PFSK-1 (cell line): ENCODE measurements around the gene RIMS1.

Source experiments
- FOXP2 ChIP-seq: optimal IDR thresholded peaks from 2 replicates; pipeline ENCODE3; 2011; ENCODE audit warnings: borderline replicate concordance, control low read depth, inconsistent platforms; ENCODE audit not compliant: insufficient read depth; ENCODE audit errors: extremely low read length, extremely low read depth
- POLR2AphosphoS5 ChIP-seq: IDR thresholded peaks from 2 replicates; pipeline ENCODE4 v1.6.1; 2012; ENCODE audit warnings: low read depth, mild to moderate bottlenecking, control low read depth, low read length, moderate library complexity
- REST ChIP-seq, 2 experiments: IDR thresholded peaks; 2 replicates each; pipeline versions ENCODE4 v1.6.1 to v1.8.0; 2011 to 2012; ENCODE audit warnings: low read depth in 2 of 2, low read length in 2 of 2, control low read depth in 1 of 2, inconsistent platforms in 1 of 2, mild to moderate bottlenecking in 1 of 2, moderate library complexity in 1 of 2; ENCODE audit not compliant: insufficient read depth in 1 of 2
- SIN3A ChIP-seq: IDR thresholded peaks from 2 replicates; pipeline ENCODE4 v1.6.1; 2012; ENCODE audit warnings: mild to moderate bottlenecking, low read length, moderate library complexity, borderline replicate concordance; ENCODE audit not compliant: insufficient read depth
- TAF1 ChIP-seq: IDR thresholded peaks from 2 replicates; pipeline ENCODE4 v1.6.1; 2012; ENCODE audit warnings: low read length, control low read depth, borderline replicate concordance; ENCODE audit not compliant: insufficient read depth

RIMS1 gene

GRCh38 chr6:72216222-72217068, 330.1 kb downstream of the RIMS1 start:
- TF ChIP-seq SIN3A (no peak), TAF1 (no peak), REST (IDR thresholded peaks at IDR 0.05; ENCODE audit: insufficient read depth in 1 of 2, low read depth in 2 of 2, low read length in 2 of 2) (no peak), FOXP2 (no peak)

GRCh38 chr6:72217626-72218025, 331.3 kb downstream of the RIMS1 start:
- TF ChIP-seq POLR2AphosphoS5 (no peak), SIN3A (no peak), REST (IDR thresholded peaks at IDR 0.05; ENCODE audit: insufficient read depth in 1 of 2, low read depth in 2 of 2, low read length in 2 of 2) (no peak), TAF1 (no peak), FOXP2 (no peak)

- no peak for TF ChIP-seq FOXP2
- no peak for TF ChIP-seq SIN3A
Measured at GRCh38 chr6:72218125-72218524, 331.8 kb downstream of the RIMS1 start.

- TF ChIP-seq SIN3A = no peak
- no peak for TF ChIP-seq POLR2AphosphoS5
- TF ChIP-seq REST (IDR thresholded peaks at IDR 0.05; ENCODE audit: insufficient read depth in 1 of 2, low read depth in 2 of 2, low read length in 2 of 2) = no peak
- TF ChIP-seq TAF1 = no peak
- TF ChIP-seq FOXP2 = no peak
Measured at GRCh38 chr6:72219536-72219935, 333.2 kb downstream of the RIMS1 start.

- TF ChIP-seq FOXP2 = no peak
- TF ChIP-seq SIN3A = no peak
- no peak for TF ChIP-seq TAF1
- TF ChIP-seq REST (IDR thresholded peaks at IDR 0.05; ENCODE audit: insufficient read depth in 1 of 2, low read depth in 2 of 2, low read length in 2 of 2) = no peak
- TF ChIP-seq POLR2AphosphoS5 = no peak
Measured at GRCh38 chr6:72238021-72238420, 351.7 kb downstream of the RIMS1 start.
